Ascending aorta (tissue), 2 donors: ENCODE data around the gene SLC25A29. TPM values are rescaled to one million over a fixed set of nuclear protein-coding genes. Genes with fewer than 3 reads are reported as not detected.
A peak's percentile ranks its signal among the peaks of the same experiment; 100 is the strongest.
"Not testable (repeated sequence)": the region's sequence is repeated elsewhere in the genome, so short reads cannot be mapped to it uniquely, and the experiment has no call there.

ENCODE experiments used
- DNase-seq, 2 donors: peaks; one replicate each; pipeline ENCODE4 v3.0.0-alpha.2; 2019; ENCODE audit warnings: low spot score in 2 of 2
- H3K27ac ChIP-seq, 2 donors: fragments of 200-600 bp; sonication (generic); one replicate each; pipeline ENCODE4 v1.5.1; 2016 to 2017; ENCODE audit warnings: mild to moderate bottlenecking in 1 of 2
- H3K27me3 ChIP-seq: fragments of 200-600 bp; sonication (generic); one replicate; pipeline ENCODE4 v1.5.1; 2017
- H3K36me3 ChIP-seq, 2 donors: fragments of 200-600 bp; sonication (generic); one replicate each; pipeline ENCODE4 v1.5.1; 2016
- H3K4me1 ChIP-seq, 2 donors: fragments of 200-600 bp; sonication (generic); one replicate each; pipeline ENCODE4 v1.5.1; 2016 to 2017; ENCODE audit warnings: mild to moderate bottlenecking in 1 of 2
- H3K4me3 ChIP-seq, 2 donors: fragments of 200-600 bp; sonication (generic); one replicate each; pipeline ENCODE4 v1.5.1; 2016 to 2017; ENCODE audit warnings: mild to moderate bottlenecking in 1 of 2
- H3K9me3 ChIP-seq, 2 donors: fragments of 200-600 bp; sonication (generic); one replicate each; pipeline ENCODE4 v1.5.1; 2016
- intact Hi-C: fragments of 100-400 bp; cut with DNase I; formaldehyde crosslinking; loops from one replicate; pipeline ENCODE4 v1.15.1; 2023
- total RNA-seq: library from RNA; depleted of rRNA; stranded (reverse); fragments of >200 nt; gene quantifications from one replicate; pipeline ENCODE4 v1.1.0, GENCODE V29; 2016
- TF ChIP-seq, protein P1 (sequence below), 3 experiments: fragments of 200-600 bp in 2 of 3; fragments of 450-650 bp in 1 of 3; sonication (generic) in 2 of 3; IDR thresholded peaks; one replicate each; pipeline ENCODE4 v1.5.1; 2016 to 2019; ENCODE audit warnings: antibody characterized with exemption in 3 of 3, mild to moderate bottlenecking in 1 of 3, moderate library complexity in 1 of 3

The SLC25A29 gene
- total RNA-seq, 1 donor from 2014 or later: 193 TPM

DNA sequence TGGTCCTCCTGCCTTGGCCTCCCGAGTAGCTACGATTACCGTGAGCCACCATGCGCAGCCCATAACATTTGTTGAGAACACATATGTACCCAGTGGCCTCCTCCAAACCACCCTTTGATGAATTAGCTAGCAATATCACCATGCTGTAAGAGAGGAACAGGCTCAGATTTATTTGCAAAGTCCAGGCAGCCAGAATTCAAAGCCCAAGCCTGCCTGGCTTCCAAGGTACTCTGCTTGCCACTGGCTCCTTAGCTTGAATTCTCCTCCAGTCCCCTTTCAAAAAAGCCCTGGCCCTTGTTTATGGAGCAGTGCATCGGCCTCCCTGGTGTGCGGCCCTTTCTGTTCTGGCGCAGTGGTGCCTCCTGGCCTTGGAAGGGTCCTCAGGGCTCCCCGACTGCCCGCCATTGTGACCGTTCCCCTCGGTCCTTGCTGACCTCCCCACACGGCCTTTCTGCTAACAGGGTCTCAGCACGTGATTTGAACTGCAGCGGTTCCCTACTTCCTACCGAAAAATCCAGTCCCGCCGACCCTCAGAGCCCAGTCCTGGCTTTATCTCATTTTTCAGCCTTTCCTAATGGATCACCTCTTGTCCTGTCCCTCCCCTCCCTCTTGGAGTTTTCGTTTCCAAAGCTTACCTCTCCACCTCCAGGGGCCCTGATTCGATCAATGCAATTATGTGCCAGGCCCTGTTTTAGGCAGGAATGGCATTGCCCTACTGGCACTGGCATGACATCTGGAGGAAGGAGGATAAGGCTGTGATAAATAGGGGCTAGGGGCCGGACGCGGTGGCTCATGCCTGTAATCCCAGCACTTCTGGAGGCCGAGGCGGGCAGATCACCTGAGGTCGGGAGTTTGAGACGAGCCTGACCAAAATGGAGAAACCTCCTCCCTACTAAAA is 22.0 kb downstream of the SLC25A29 start:
- Histone ChIP-seq H3K27ac (peak overlapping the region; percentile 85 to 86), H3K27me3 (no peaks in the 10 kb centered on the region), H3K4me3 (peak overlapping the region; percentile 82 to 93), H3K36me3 (peaks cover 0 to 4% of the 10 kb centered on the region in 2 donors), H3K4me1 (peaks cover 0 to 5% of the 10 kb centered on the region in 2 donors), H3K9me3 (no peaks in the 10 kb centered on the region)
- intact Hi-C loops: loop anchor here (2.0 kb wide), 1 partner anchor 43 kb away; no protein-coding TSS in a partner anchor
- DNase-seq: peak in 1 of 2 donors; percentile 60
- TF ChIP-seq, protein P1, sequence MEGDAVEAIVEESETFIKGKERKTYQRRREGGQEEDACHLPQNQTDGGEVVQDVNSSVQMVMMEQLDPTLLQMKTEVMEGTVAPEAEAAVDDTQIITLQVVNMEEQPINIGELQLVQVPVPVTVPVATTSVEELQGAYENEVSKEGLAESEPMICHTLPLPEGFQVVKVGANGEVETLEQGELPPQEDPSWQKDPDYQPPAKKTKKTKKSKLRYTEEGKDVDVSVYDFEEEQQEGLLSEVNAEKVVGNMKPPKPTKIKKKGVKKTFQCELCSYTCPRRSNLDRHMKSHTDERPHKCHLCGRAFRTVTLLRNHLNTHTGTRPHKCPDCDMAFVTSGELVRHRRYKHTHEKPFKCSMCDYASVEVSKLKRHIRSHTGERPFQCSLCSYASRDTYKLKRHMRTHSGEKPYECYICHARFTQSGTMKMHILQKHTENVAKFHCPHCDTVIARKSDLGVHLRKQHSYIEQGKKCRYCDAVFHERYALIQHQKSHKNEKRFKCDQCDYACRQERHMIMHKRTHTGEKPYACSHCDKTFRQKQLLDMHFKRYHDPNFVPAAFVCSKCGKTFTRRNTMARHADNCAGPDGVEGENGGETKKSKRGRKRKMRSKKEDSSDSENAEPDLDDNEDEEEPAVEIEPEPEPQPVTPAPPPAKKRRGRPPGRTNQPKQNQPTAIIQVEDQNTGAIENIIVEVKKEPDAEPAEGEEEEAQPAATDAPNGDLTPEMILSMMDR (IDR thresholded peaks at IDR 0.05): no peak

DNA sequence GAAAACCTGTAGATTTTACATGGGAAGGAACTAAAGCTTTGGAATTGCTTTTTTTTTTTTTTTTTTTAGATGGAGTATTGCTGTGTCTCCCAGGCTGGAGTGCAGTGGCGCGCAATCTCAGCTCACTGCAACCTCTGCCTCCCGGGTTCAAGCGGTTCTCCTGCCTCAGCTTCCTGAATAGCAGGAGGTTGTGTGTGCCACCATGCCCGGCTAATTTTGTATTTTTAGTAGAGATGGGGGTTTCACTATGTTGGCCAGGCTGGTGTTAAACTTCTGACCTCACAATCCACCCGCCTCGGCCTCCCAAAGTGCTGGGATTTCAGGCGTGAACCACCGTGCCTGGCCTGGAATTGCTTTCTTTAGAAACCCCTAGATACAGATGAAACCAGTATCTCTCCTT is 22.8 kb downstream of the SLC25A29 start:
- H3K4me3 ChIP-seq, H3K9me3 ChIP-seq, H3K27ac ChIP-seq, H3K27me3 ChIP-seq, DNase-seq, H3K36me3 ChIP-seq, H3K4me1 ChIP-seq, intact Hi-C loops: not testable (repeated sequence)

DNA sequence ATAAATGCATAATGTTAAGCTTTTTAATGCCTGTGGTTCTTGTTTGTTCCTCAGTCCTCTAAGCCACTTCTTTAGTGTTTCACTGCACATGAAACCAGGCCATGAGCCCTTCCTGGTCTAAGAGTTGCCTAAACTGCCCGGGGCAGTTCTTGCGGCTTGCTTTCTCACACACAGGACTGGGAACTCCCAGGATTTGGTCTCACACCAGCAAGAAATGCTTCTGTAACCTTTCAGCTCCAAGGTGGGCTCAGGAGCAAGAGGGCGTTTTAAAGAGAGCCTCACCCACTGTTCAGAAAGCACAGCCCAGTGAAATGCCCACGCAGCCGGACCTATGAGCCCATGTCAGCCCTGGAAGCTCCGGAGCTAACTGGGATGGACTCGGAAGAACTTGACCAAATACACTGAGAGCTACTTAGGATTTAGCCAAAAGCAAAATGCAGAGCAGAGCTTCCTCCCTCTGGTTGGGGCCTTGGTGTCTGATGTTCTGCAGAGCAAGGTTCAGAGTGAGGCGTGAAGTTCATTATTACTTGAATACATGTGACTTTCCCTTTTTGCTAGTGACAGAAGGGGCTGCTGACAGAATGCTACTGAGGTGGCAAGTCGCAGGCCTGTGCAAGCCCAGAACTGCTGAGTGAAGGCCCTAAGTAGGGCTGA is 23.4 kb downstream of the SLC25A29 start:
- Histone ChIP-seq H3K36me3 (no peaks in the 10 kb centered on the region), H3K27ac (no peak overlapping the region), H3K4me3 (no peak overlapping the region), H3K4me1 (peaks cover 0 to 7% of the 10 kb centered on the region in 2 donors), H3K27me3 (no peaks in the 10 kb centered on the region), H3K9me3 (no peaks in the 10 kb centered on the region)
- TF ChIP-seq, protein P1 (IDR thresholded peaks at IDR 0.05): no peak
- no peak for DNase-seq
- intact Hi-C loops: no loop called here

DNA sequence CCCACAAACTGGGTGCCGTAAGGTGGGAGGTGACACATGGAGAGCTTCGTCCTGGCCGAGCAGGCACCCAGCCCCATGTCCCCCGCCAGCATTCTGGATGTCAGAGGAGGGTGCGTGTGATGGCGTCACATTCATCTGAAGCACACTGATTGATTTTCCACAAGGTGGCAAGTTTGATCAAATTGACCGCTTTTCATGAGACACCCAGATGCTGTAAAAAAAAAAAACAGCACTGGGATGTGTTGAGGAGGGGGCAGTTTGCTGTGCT is 24.2 kb downstream of the SLC25A29 start:
- intact Hi-C loops: no loop called here
- Histone ChIP-seq H3K27ac (no peak overlapping the region), H3K9me3 (no peaks in the 10 kb centered on the region), H3K4me3 (no peak overlapping the region), H3K27me3 (no peaks in the 10 kb centered on the region), H3K36me3 (peaks cover 0 to 4% of the 10 kb centered on the region in 2 donors), H3K4me1 (peaks cover 0 to 7% of the 10 kb centered on the region in 2 donors)
- TF ChIP-seq, protein P1 (IDR thresholded peaks at IDR 0.05): no peak
- no peak for DNase-seq

DNA sequence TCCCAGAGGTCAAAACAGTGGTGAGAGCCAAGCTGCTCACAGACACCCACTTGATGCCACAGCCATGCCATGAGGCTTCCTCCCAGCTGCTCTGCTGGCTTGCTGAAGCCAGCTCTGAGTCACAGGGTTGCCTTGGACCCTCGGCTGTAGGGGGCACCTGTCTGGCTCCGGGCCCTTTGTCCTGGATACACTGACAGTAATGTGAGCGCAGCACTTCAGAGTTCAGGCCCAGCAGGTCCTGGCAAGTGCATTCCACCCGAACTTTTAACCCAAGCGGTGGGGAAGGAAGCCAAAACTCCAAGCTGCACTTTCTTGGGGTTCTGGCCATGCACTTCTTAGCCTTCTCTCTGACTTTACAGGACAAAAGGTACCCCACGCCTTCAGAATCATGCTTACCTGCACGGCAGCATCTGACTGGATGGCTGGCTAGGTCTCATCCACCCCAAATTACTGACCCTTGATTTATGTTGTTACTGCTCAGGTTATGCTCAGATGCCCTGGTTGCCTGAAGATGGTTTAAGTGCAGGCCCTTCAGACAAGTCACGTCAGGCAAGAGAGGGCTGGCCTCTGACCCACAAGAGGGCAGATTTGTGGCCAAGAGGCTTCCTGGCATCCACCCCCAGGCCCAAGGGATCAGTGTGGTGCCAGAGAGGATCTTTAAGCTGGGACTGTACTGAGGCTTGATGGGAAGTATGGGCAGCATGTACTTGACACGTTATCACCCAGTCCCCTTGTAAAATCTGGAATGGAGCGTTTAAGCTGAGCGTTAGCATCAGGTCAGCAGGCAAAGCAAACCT is 24.8 kb downstream of the SLC25A29 start:
- Histone ChIP-seq H3K36me3 (peaks cover 0 to 10% of the 10 kb centered on the region in 2 donors), H3K9me3 (no peaks in the 10 kb centered on the region), H3K4me1 (peaks cover 0 to 7% of the 10 kb centered on the region in 2 donors), H3K27ac (no peak overlapping the region), H3K4me3 (no peak overlapping the region), H3K27me3 (no peaks in the 10 kb centered on the region)
- TF ChIP-seq, protein P1 (IDR thresholded peaks at IDR 0.05): no peak
- DNase-seq: no peak
- intact Hi-C loops: no loop called here
